Measurements from ENCODE around the gene EEFSEC. TPM values are rescaled to one million over a fixed set of nuclear protein-coding genes. Genes with fewer than 3 reads are reported as not detected.

Gene EEFSEC
- total RNA-seq, 2 experiments from 2014 or later = 19.2 to 19.6 TPM

DNA sequence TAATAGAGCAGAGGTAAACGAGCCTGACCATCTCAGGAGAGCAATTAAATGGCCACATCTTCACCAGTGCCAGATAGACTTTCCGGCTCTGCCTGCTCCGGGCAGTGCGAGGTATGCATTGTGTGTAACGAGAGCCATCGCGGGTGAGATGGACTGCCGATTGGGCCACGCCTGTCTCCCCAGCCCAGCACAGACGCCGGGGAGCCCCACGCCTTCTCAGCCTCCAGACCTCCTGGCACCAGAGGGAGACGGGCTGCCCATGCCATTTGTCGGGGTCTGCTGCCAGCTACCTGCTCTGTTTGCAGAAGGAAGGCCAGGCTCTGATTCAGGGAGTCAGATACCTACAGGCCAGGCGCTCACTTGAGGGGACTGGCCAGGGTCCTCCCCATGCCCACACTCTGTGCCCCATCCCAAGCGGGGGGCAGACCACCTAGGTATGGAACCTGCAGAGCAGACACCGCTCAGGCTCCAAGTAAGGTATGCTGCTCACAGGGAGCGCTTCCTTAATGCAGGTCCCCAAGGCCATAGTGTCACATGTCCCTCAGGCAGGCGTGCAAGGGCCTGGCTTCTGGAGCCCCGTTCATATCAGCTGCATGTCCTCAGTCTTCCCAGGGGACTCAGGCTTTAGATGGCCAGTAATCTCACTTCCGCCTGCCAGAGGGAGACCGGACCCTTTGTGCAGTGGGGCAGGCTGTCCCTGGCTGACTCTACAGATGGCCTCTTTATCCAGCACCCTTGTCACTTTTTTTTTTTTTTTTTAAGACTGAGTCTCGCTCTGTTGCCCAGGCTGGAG is 251.2 kb downstream of the EEFSEC start:
- Mint-ChIP-seq H3K9me3 (no peaks in the 10 kb centered on the region), H3K36me3 (ENCODE audit: low read depth) (no peaks in the 10 kb centered on the region), H3K4me3 (no peak overlapping the region), H3K4me1 (ENCODE audit: low read depth) (no peaks in the 10 kb centered on the region), H3K27ac (no peak overlapping the region), H3K27me3 (no peaks in the 10 kb centered on the region)
- ATAC-seq (no peak), DNase-seq (no peak)
- CTCF ChIA-PET = no interaction called here
- intact Hi-C loops (cut with micrococcal nuclease) = no loop called here
- POLR2A ChIA-PET = no interaction called here
- TF ChIP-seq, protein P1, sequence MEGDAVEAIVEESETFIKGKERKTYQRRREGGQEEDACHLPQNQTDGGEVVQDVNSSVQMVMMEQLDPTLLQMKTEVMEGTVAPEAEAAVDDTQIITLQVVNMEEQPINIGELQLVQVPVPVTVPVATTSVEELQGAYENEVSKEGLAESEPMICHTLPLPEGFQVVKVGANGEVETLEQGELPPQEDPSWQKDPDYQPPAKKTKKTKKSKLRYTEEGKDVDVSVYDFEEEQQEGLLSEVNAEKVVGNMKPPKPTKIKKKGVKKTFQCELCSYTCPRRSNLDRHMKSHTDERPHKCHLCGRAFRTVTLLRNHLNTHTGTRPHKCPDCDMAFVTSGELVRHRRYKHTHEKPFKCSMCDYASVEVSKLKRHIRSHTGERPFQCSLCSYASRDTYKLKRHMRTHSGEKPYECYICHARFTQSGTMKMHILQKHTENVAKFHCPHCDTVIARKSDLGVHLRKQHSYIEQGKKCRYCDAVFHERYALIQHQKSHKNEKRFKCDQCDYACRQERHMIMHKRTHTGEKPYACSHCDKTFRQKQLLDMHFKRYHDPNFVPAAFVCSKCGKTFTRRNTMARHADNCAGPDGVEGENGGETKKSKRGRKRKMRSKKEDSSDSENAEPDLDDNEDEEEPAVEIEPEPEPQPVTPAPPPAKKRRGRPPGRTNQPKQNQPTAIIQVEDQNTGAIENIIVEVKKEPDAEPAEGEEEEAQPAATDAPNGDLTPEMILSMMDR (IDR thresholded peaks at IDR 0.05) = no peak

- TF ChIP-seq, protein P1 (IDR thresholded peaks at IDR 0.05) = no peak
- Mint-ChIP-seq H3K9me3 (no peaks in the 10 kb centered on the region), H3K27ac (no peak overlapping the region), H3K4me1 (ENCODE audit: low read depth) (no peaks in the 10 kb centered on the region), H3K27me3 (no peaks in the 10 kb centered on the region), H3K36me3 (ENCODE audit: low read depth) (no peaks in the 10 kb centered on the region), H3K4me3 (no peak overlapping the region)
- CTCF ChIA-PET = no interaction called here
- DNase-seq = no peak
- intact Hi-C loops (cut with micrococcal nuclease) = no loop called here
- no peak for ATAC-seq
- POLR2A ChIA-PET = no interaction called here
Measured at GRCh38 chr3:128405554-128406277, 252.4 kb downstream of the EEFSEC start.

- ChIA-PET CTCF (no interaction called here), POLR2A (no interaction called here)
- Mint-ChIP-seq H3K36me3 (ENCODE audit: low read depth) (no peaks in the 10 kb centered on the region), H3K27me3 (no peaks in the 10 kb centered on the region), H3K4me3 (no peak overlapping the region), H3K4me1 (ENCODE audit: low read depth) (no peaks in the 10 kb centered on the region), H3K27ac (no peak overlapping the region), H3K9me3 (no peaks in the 10 kb centered on the region)
- TF ChIP-seq, protein P1 (IDR thresholded peaks at IDR 0.05) = no peak
- ATAC-seq = no peak
- DNase-seq = no peak
- intact Hi-C loops (cut with micrococcal nuclease) = no loop called here
Measured at GRCh38 chr3:128407247-128407646, 254.0 kb downstream of the EEFSEC start.

DNA sequence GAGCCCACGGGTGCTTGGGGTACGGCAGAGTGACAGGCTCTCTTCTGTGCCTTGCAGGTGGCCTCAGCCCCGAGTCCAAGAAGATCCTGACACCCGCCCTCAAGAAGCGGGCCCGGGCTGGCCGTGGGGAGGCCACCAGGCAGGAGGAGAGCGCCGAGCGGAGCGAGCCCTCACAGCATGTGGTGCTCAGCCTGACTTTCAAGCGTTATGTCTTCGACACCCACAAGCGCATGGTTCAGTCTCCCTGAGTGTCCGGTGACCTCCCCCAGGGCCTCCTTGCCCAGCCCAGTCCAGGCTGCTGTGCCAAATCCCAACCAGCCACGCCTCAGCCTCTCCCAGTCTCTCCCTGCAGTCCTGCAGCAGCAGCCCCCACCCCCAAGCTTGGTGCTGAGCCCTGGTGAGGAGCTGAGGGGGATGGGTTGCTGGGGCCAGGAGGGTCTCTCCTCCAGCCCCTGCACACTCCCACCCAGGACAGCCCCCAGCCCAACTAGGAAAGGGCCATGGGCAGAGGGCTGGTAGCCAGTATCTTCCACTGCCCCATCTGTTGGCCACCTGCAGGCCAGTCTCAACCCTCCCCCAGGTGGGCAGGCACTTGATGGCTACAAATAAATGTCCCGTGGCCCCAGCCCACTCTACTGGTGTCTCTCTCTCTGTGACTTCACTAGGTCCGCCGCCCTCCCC is 254.9 kb downstream of the EEFSEC start:
- ATAC-seq (no peak), DNase-seq (no peak)
- Mint-ChIP-seq H3K27me3 (no peaks in the 10 kb centered on the region), H3K4me3 (no peak overlapping the region), H3K4me1 (ENCODE audit: low read depth) (no peaks in the 10 kb centered on the region), H3K36me3 (ENCODE audit: low read depth) (no peaks in the 10 kb centered on the region), H3K27ac (no peak overlapping the region), H3K9me3 (no peaks in the 10 kb centered on the region)
- TF ChIP-seq, protein P1 (IDR thresholded peaks at IDR 0.05) = no peak
- ChIA-PET POLR2A (no interaction called here), CTCF (no interaction called here)
- intact Hi-C loops (cut with micrococcal nuclease) = no loop called here
